Measurements from ENCODE around the gene STAB2.

The STAB2 gene

DNA sequence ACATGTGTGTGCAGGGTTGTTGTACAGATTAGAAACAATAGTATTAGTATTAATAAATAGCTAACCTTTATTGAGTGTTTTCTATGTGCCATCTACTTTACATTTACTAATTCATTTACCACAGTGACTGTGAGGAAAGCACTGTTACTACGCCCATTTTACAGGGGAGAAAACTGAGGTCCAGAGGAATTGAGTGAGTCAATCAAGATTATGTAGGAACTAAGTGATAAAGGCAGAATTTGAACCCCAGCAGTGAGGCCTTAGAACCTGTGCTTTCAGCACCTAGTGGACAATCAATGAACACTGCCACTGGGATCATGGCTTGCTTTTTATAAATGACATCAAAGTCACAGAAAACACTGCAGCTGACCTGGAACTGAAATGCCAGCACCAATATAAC lies 225.7 kb downstream of the STAB2 start:
- no peak for DNase-seq

DNA sequence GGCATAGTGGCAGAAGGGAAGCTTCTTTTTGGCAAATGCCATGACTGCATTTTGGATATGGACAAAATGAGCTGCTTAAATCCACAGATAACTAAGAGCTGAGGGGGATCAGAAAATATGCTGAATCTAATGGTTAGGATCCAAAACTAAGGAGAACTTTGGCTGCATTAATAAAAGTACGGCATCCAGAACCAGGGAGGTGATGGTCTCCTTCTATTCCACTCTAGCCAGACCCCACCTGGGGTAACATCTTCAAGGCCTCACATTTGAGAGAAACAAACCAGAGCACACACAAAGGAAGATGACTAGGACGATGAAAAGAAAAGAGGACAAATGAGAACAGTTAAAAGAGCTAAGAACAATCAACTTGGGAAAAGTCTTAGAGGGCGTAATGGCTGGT lies 226.4 kb downstream of the STAB2 start:
- DNase-seq = no peak

DNA sequence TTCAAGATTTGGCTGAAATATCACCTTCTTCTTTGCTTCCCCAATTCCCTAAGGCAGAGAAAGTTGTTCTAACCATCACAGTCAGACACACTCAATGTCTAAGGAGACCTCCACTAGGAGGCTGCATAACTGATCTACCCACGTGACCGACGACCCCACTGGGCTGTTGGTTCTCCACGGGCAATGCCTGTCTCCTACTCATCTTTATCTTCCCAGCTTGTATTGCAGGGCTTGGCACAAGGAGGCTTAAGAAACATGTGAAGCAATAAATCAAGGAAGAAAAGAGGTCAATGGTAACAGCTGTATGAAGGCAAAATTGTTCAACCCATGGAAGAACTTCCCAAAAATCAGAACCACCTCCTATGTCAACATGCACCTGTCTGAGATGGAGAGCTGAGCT lies 226.9 kb downstream of the STAB2 start:
- no peak for DNase-seq

DNA sequence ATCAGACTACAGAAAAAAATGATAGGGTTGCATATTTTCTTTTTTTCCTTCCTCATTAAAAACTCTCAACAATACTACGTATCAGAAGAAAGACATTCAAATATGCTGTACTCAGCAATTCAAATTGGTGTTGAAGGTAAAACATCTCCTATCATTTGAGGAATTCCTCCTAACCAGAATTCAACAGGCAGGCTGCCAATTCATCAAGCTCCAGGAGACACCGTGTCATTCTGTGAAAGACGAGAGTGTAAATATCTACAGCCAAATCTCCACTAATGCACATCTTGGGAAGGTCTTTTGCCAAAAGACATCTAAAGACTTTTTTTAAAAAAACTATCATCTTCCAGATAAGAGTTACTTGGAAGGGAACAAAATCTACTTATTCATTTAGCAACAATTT lies 227.4 kb downstream of the STAB2 start:
- no peak for DNase-seq

All from right forelimb (tissue), 1 donor.